Heart left ventricle (tissue), 16 donors: ENCODE measurements around the gene FADS6. TPM values are rescaled to one million over a fixed set of nuclear protein-coding genes. Genes with fewer than 3 reads are reported as not detected.

ENCODE experiments used
- ATAC-seq, 4 donors: fragments of 200-7000 bp; cut with Tn5 transposase; one replicate each; pipeline ENCODE4 v1.9.1; 2020 to 2022; ENCODE audit warnings: moderate library complexity in 4 of 4, mild to moderate bottlenecking in 3 of 4, moderate number of reproducible peaks in 1 of 4
- DNase-seq, 5 donors: peaks; one replicate each; pipeline ENCODE4 v3.0.0-alpha.2; 2020
- H3K27ac ChIP-seq, 12 donors: fragments of 200-600 bp; sonication (generic) in 4 of 12; one replicate each; pipeline versions ENCODE4 v1.5.0 to v1.8.0; 2016 to 2022; ENCODE audit warnings: mild to moderate bottlenecking in 2 of 12
- H3K27me3 ChIP-seq, 9 donors: fragments of 200-600 bp; sonication (generic) in 2 of 9; one replicate each; pipeline versions ENCODE4 v1.5.1 to v1.8.0; 2016 to 2022; ENCODE audit warnings: mild to moderate bottlenecking in 3 of 9
- H3K36me3 ChIP-seq, 9 donors: fragments of 200-600 bp; sonication (generic) in 2 of 9; one replicate each; pipeline versions ENCODE4 v1.5.0 to v1.8.0; 2018 to 2022; ENCODE audit warnings: mild to moderate bottlenecking in 2 of 9
- H3K4me1 ChIP-seq, 12 donors: fragments of 200-600 bp; sonication (generic) in 4 of 12; one replicate each; pipeline versions ENCODE4 v1.5.0 to v1.8.0; 2016 to 2022; ENCODE audit warnings: mild to moderate bottlenecking in 3 of 12
- H3K4me3 ChIP-seq, 12 donors: fragments of 200-600 bp; sonication (generic) in 4 of 12; one replicate each; pipeline versions ENCODE4 v1.5.0 to v1.8.0; 2017 to 2022; ENCODE audit warnings: mild to moderate bottlenecking in 9 of 12, moderate library complexity in 4 of 12
- H3K9me3 ChIP-seq, 12 donors: fragments of 200-600 bp; sonication (generic) in 4 of 12; one replicate each; pipeline versions ENCODE4 v1.5.0 to v1.8.0; 2016 to 2022; ENCODE audit warnings: mild to moderate bottlenecking in 1 of 12
- POLR2A ChIP-seq, 2 donors: fragments of 450-650 bp; IDR thresholded peaks; one replicate each; pipeline ENCODE4 v1.6.1; 2017; ENCODE audit warnings: antibody characterized with exemption in 2 of 2, mild to moderate bottlenecking in 2 of 2, moderate library complexity in 2 of 2
- WGBS, 4 donors: extraction: QIAGEN DNeasy Blood & Tissue Kit in 2 of 4; methylation state at CpG; one replicate each; pipeline versions ENCODE4 v1.1.5 to v1.1.7; 2013 to 2018; 5-methylcytosine and 5-hydroxymethylcytosine counted together
- intact Hi-C, 10 donors: fragments of 100-400 bp; cut with DNase I; formaldehyde crosslinking; loops; one replicate each; pipeline versions ENCODE4 v1.11.1 to v1.14.2; 2022
- polyA plus RNA-seq, 2 donors: library from polyadenylated mRNA; stranded (reverse); fragments of 200-250 nt; gene quantifications; one replicate each; pipeline ENCODE4 v1.2.3, GENCODE V29; 2013
- total RNA-seq, 9 donors: library from RNA; depleted of rRNA in 2 of 9; stranded (reverse); fragments of >200 nt in 2 of 9; fragmentation: NEBNext Ultra II Directional in 3 of 9; extraction: Animal tissue kit (Norgen Biotek cat#: 25700) in 3 of 9; gene quantifications; one replicate each; pipeline versions ENCODE4 v1.1.0 to v1.2.4, GENCODE V29; 2016 to 2023
- TF ChIP-seq, protein P1 (sequence below), 12 donors: fragments of 200-600 bp; sonication (generic) in 4 of 12; IDR thresholded peaks; one replicate each; pipeline versions ENCODE4 v1.5.0 to v1.8.0; 2018 to 2022; ENCODE audit warnings: antibody characterized with exemption in 12 of 12, mild to moderate bottlenecking in 5 of 12
- donor health status: ischemic (EF 13 %, LVEDD 7.1; RV severe dilation, severe dysfunction).
- donor health status: healthy with polysubstance abuse.
- donor health status: DM: no; HTN: yes; CAD: no.
- donor health status: DM: no; HTN: no; CAD: no.
- donor health status: ischemic (EF 25% LVEDD 6.9; RV normal size, moderate dysfunction).
- donor health status: ischemic (EF 25% LVEDD 5.7; RV mildly dilated, moderate dysfunction).
- donor health status: healthy.
- donor health status: DM: yes; HTN: yes; CAD: no.
- donor health status: ischemic (EF 35%, LVEDD 5.7; RV mildly dilated, moderate dysfunction).
- donor health status: nonischemic (EF 11% LVEDD 7.7; RV severe dilation, severe dysfunction).
- donor health status: DM: yes; HTN: yes; CAD: no.
- donor health status: PGD.
- donor health status: ischemic (EF 29% LVEDD 5.4; RV normal size, mild dysfunction).
- donor health status: nonischemic (EF 23%, LVEDD 6.1; RV moderate dilation, normal function).

FADS6 gene
- total and polyA plus RNA-seq, 11 donors, result not detected

DNA sequence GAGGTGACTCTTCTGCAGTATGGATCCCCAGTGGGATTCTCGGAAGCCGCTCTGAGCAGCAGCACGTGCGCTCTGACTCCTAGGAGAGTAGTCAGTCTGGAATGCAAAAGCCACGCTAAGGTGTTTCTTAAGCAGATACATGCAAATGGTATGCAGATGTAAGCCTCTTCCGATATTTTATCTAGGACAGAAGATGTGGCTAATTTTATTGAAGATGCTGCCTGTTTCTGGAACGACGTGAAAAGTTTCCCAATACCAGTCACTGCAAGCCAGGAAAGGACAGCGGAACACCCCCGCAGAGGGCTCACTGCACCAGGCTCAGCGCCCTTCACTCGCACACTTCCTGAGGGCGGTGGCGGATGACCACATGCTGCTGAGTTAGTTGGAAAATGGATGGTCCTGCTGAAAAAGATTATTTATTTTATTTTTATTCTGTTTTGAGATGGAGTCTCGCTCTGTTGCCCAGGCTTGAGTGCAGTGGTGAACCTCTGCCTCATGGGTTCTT, 10.1 kb downstream of the FADS6 start:
- Histone ChIP-seq H3K36me3 (no peaks in the 10 kb centered on the region), H3K9me3 (no peaks in the 10 kb centered on the region), H3K27me3 (peaks cover 0 to 16% (median 0%) of the 10 kb centered on the region in 9 donors), H3K27ac (no peak overlapping the region), H3K4me1 (peaks cover 0 to 6% (median under 1%) of the 10 kb centered on the region in 12 donors), H3K4me3 (no peak overlapping the region)
- no peak for ATAC-seq
- intact Hi-C loops, result no loop called here
- peak in 1 of 5 donors; percentile 51 for DNase-seq
- TF ChIP-seq, protein P1, sequence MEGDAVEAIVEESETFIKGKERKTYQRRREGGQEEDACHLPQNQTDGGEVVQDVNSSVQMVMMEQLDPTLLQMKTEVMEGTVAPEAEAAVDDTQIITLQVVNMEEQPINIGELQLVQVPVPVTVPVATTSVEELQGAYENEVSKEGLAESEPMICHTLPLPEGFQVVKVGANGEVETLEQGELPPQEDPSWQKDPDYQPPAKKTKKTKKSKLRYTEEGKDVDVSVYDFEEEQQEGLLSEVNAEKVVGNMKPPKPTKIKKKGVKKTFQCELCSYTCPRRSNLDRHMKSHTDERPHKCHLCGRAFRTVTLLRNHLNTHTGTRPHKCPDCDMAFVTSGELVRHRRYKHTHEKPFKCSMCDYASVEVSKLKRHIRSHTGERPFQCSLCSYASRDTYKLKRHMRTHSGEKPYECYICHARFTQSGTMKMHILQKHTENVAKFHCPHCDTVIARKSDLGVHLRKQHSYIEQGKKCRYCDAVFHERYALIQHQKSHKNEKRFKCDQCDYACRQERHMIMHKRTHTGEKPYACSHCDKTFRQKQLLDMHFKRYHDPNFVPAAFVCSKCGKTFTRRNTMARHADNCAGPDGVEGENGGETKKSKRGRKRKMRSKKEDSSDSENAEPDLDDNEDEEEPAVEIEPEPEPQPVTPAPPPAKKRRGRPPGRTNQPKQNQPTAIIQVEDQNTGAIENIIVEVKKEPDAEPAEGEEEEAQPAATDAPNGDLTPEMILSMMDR (IDR thresholded peaks at IDR 0.05), result no peak
- TF ChIP-seq POLR2A (IDR thresholded peaks at IDR 0.05), result no peak
- 59 to 71% (median 67%) methylated on average over 15 of the region's 15 CpGs for WGBS, 4 donors

DNA sequence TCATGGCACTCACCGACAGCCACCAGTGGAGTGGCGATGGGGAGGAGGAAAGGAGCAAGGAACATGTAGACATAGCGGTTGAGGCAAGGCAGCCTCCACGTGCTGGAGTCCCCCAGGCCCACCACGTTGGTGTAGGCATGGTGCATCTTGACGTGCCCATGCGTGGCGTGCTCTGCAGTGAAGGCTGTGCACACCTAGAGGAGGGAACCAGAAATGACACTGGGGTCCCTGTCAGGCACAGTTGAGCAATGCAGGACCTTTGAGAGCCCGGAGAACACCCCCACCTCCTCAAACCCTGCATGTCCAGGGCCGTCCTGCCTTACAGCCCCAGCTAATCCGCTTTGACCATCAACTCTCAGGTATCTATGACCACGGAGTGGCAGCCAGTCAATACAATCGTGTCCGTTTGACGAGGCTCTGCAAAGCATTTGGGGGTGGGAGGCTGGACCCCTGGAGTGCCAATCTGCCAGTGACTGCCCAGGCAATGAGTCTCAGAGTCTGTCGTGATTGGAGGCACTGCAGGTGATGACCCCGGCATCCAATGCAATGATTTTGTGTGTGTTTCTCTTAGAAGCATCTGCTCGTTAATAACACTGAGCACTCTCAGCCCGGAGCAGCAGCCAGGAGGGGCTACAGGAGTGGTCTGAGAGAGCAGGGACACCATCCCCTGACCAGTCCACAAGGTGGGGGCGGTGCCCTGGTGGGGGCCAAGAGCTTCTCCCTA, 10.8 kb downstream of the FADS6 start:
- no peaks in the 10 kb centered on the region for H3K9me3 ChIP-seq
- H3K27ac ChIP-seq, result no peak overlapping the region
- peaks cover 0 to 14% (median 0%) of the 10 kb centered on the region in 9 donors for H3K27me3 ChIP-seq
- H3K4me1 ChIP-seq, result peaks cover 0 to 10% (median 6%) of the 10 kb centered on the region in 12 donors
- no peaks in the 10 kb centered on the region for H3K36me3 ChIP-seq
- no peak for ATAC-seq
- DNase-seq, result no peak
- TF ChIP-seq POLR2A (IDR thresholded peaks at IDR 0.05), result no peak
- TF ChIP-seq, protein P1 (IDR thresholded peaks at IDR 0.05), result no peak
- WGBS, 4 donors, result 70 to 73% (median 72%) methylated on average over 18 to 20 of the region's 20 CpGs
- H3K4me3 ChIP-seq, result no peak overlapping the region
- intact Hi-C loops, result no loop called here

DNA sequence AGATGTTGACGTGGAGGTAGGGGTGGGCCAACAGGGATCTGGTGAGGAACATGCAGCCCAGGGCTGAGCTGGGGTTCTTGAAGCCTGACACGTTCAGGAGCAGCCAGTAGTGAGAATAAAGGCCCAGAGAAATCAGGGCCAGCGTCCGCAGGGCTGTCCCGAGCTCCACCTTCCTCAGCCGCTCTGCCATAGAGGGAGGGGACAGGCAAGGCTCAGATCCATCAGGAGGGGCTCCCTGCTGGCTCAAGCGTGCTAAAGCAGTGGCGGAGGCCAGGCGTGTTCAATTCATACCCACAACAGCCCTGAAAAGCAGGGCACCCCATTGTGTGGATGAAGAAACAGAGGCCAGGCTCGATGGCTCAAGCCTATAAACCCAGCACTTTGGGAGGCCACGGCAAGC, 12.4 kb downstream of the FADS6 start:
- Histone ChIP-seq H3K36me3 (no peaks in the 10 kb centered on the region), H3K4me1 (peaks cover 3 to 19% (median 13%) of the 10 kb centered on the region in 12 donors), H3K9me3 (no peaks in the 10 kb centered on the region), H3K27me3 (peaks cover 0 to 9% (median 0%) of the 10 kb centered on the region in 9 donors), H3K4me3 (no peak overlapping the region), H3K27ac (no peak overlapping the region)
- TF ChIP-seq, protein P1 (IDR thresholded peaks at IDR 0.05), result no peak
- no peak for TF ChIP-seq POLR2A (IDR thresholded peaks at IDR 0.05)
- intact Hi-C loops, result no loop called here
- WGBS, 4 donors, result 74 to 84% (median 79%) methylated on average over 11 of the region's 11 CpGs
- DNase-seq (no peak), ATAC-seq (no peak)

DNA sequence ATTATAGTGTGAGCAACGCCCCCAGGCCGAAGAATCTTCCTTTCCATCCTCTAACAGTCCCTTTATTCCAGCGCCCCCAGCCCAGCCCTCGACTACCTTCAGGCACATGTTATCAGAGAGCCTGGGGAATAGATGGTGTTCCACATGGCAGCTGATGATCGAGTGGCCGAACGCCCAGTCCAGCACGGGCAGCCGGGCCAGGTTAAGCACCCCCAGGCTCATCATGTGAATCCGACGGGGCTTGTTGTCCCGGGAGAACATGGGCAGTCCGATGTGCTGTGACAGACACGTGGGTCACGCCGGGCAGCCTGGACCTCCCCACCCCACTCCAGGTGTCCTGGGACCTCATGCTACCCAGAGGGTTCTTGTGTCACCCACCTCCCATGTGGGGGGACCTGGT, 14.1 kb downstream of the FADS6 start:
- 80 to 88% (median 83%) methylated on average over 13 to 16 of the region's 16 CpGs for WGBS, 4 donors

More for the DNA sequence above, 14.1 kb downstream of the FADS6 start:
- intact Hi-C loops, result no loop called here
- Histone ChIP-seq H3K27me3 (peaks cover 0 to 5% (median 0%) of the 10 kb centered on the region in 9 donors), H3K27ac (no peak overlapping the region), H3K36me3 (no peaks in the 10 kb centered on the region), H3K4me1 (peaks cover 3 to 19% (median 13%) of the 10 kb centered on the region in 12 donors), H3K9me3 (no peaks in the 10 kb centered on the region), H3K4me3 (no peak overlapping the region)
- no peak for TF ChIP-seq POLR2A (IDR thresholded peaks at IDR 0.05)
- TF ChIP-seq, protein P1 (IDR thresholded peaks at IDR 0.05), result no peak
- ATAC-seq (no peak), DNase-seq (no peak)
